NT2/D1 (cell line): ENCODE data around the gene SPACDR.
"Not testable (repeated sequence)": the region's sequence is repeated elsewhere in the genome, so short reads cannot be mapped to it uniquely, and the experiment has no call there.

Experiments
- DNase-seq: peaks from one replicate; pipeline ENCODE4 v3.0.0-alpha.2; 2011; ENCODE audit warnings: low read depth, low spot score
- H3K27me3 ChIP-seq: 2 replicates; pipeline ENCODE4 v1.6.0; 2011; ENCODE audit warnings: mild to moderate bottlenecking; ENCODE audit not compliant: insufficient read length, insufficient read depth
- H3K36me3 ChIP-seq: 2 replicates; pipeline ENCODE4 v1.6.1; 2011; ENCODE audit warnings: mild to moderate bottlenecking, low read length, mixed read lengths; ENCODE audit not compliant: insufficient read depth, insufficient read length
- H3K4me1 ChIP-seq: 2 replicates; pipeline ENCODE4 v1.5.1; 2011; ENCODE audit not compliant: insufficient read depth, insufficient read length
- H3K4me3 ChIP-seq: 2 replicates; pipeline ENCODE4 v1.5.1; 2011; ENCODE audit warnings: low read depth; ENCODE audit not compliant: insufficient read length
- H3K9ac ChIP-seq: 2 replicates; pipeline ENCODE4 v1.6.0; 2011; ENCODE audit warnings: low read depth; ENCODE audit not compliant: insufficient read length
- H3K9me3 ChIP-seq: 2 replicates; pipeline ENCODE4 v1.5.1; 2011; ENCODE audit warnings: mild to moderate bottlenecking, low read length; ENCODE audit not compliant: insufficient read depth
- SUZ12 ChIP-seq: IDR thresholded peaks from 2 replicates; pipeline ENCODE4 v1.6.1; 2011; ENCODE audit not compliant: insufficient read length, insufficient read depth; ENCODE audit errors: extremely low read depth
- YY1 ChIP-seq: IDR thresholded peaks from 2 replicates; pipeline ENCODE4 v1.6.1; 2011; ENCODE audit not compliant: insufficient read length, insufficient read depth
- ZNF274 ChIP-seq: IDR thresholded peaks from 2 replicates; pipeline ENCODE4 v1.6.1; 2011; ENCODE audit warnings: mild to moderate bottlenecking, low read depth, low read length

SPACDR gene

GRCh38 chr7:100464210-100464660, at the start of gene SPACDR:
TSS of gene SPACDR (minus strand) at chr7:100464260. CDS start at chr7:100464025, 235 bp downstream.
- H3K4me3 ChIP-seq, result no peak within 1 kb of the TSS
- H3K9ac ChIP-seq, result no peak within 1 kb of the TSS
- no peak for DNase-seq
- TF ChIP-seq ZNF274 (no peak), SUZ12 (no peak), YY1 (no peak)
- H3K27me3 ChIP-seq, result no peaks in the 10 kb centered on the region
- peaks cover 10% of the 10 kb centered on the region for H3K36me3 ChIP-seq
- H3K9me3 ChIP-seq, result no peaks in the 10 kb centered on the region
- no peaks in the 10 kb centered on the region for H3K4me1 ChIP-seq

GRCh38 chr7:100513212-100513810, 49.3 kb upstream of the SPACDR start:
- Histone ChIP-seq H3K36me3 (no peaks in the 10 kb centered on the region), H3K9me3 (no peaks in the 10 kb centered on the region), H3K9ac (no peak overlapping the region), H3K4me3 (no peak overlapping the region), H3K4me1 (no peaks in the 10 kb centered on the region), H3K27me3 (no peaks in the 10 kb centered on the region)
- DNase-seq, result no peak
- TF ChIP-seq YY1 (no peak), SUZ12 (no peak), ZNF274 (no peak)

- H3K4me1 ChIP-seq, result no peaks in the 10 kb centered on the region
- H3K36me3 ChIP-seq, result no peaks in the 10 kb centered on the region
- no peak for TF ChIP-seq SUZ12
- TF ChIP-seq YY1, result no peak
- H3K27me3 ChIP-seq, result no peaks in the 10 kb centered on the region
- H3K9me3 ChIP-seq, result no peaks in the 10 kb centered on the region
- DNase-seq, result no peak
- no peak overlapping the region for H3K4me3 ChIP-seq
- H3K9ac ChIP-seq, result no peak overlapping the region
Observed at GRCh38 chr7:100510437-100511239, 46.6 kb upstream of the SPACDR start.

GRCh38 chr7:100509231-100509630, 45.2 kb upstream of the SPACDR start:
- DNase-seq, result no peak
- Histone ChIP-seq H3K36me3 (no peaks in the 10 kb centered on the region), H3K9me3 (no peaks in the 10 kb centered on the region), H3K4me3 (no peak overlapping the region), H3K4me1 (no peaks in the 10 kb centered on the region), H3K27me3 (no peaks in the 10 kb centered on the region), H3K9ac (no peak overlapping the region)
- TF ChIP-seq SUZ12, result no peak
- no peak for TF ChIP-seq ZNF274
- TF ChIP-seq YY1, result no peak

GRCh38 chr7:100506356-100506923, 42.4 kb upstream of the SPACDR start:
- H3K9ac ChIP-seq, result no peak overlapping the region
- no peaks in the 10 kb centered on the region for H3K4me1 ChIP-seq
- H3K27me3 ChIP-seq, result no peaks in the 10 kb centered on the region
- no peak overlapping the region for H3K4me3 ChIP-seq
- no peaks in the 10 kb centered on the region for H3K9me3 ChIP-seq
- DNase-seq, result no peak
- no peak for TF ChIP-seq ZNF274
- no peak for TF ChIP-seq YY1
- TF ChIP-seq SUZ12, result no peak
- H3K36me3 ChIP-seq, result no peaks in the 10 kb centered on the region

- no peak for TF ChIP-seq ZNF274
- TF ChIP-seq YY1, result no peak
- TF ChIP-seq SUZ12, result no peak
- Histone ChIP-seq H3K9me3 (no peaks in the 10 kb centered on the region), H3K27me3 (no peaks in the 10 kb centered on the region), H3K4me3 (no peak overlapping the region), H3K36me3 (no peaks in the 10 kb centered on the region), H3K9ac (no peak overlapping the region), H3K4me1 (no peaks in the 10 kb centered on the region)
- no peak for DNase-seq
Observed at GRCh38 chr7:100504887-100505611, 41.0 kb upstream of the SPACDR start.

GRCh38 chr7:100504031-100504430, 40.0 kb upstream of the SPACDR start:
- H3K9ac ChIP-seq, H3K9me3 ChIP-seq, H3K27me3 ChIP-seq, H3K4me3 ChIP-seq, H3K36me3 ChIP-seq, DNase-seq, H3K4me1 ChIP-seq: not testable (repeated sequence)

GRCh38 chr7:100500743-100501142, 36.7 kb upstream of the SPACDR start:
- not testable (repeated sequence) for H3K9me3 ChIP-seq, DNase-seq, H3K4me3 ChIP-seq, H3K9ac ChIP-seq, H3K36me3 ChIP-seq, H3K4me1 ChIP-seq, H3K27me3 ChIP-seq
